NOMO-1 treated with DMSO at 0.1 percent for 48 hours (cell line): Measurements from ENCODE around the gene RHD.
A peak's percentile ranks its signal among the peaks of the same experiment; 100 is the strongest.
"Not testable (repeated sequence)": the region's sequence is repeated elsewhere in the genome, so short reads cannot be mapped to it uniquely, and the experiment has no call there.

Experiments
- DNase-seq: peaks from one replicate; lab custom pipeline; 2025; ENCODE audit not compliant: unreplicated experiment; lab: John Stamatoyannopoulos, UW

The RHD gene

DNA sequence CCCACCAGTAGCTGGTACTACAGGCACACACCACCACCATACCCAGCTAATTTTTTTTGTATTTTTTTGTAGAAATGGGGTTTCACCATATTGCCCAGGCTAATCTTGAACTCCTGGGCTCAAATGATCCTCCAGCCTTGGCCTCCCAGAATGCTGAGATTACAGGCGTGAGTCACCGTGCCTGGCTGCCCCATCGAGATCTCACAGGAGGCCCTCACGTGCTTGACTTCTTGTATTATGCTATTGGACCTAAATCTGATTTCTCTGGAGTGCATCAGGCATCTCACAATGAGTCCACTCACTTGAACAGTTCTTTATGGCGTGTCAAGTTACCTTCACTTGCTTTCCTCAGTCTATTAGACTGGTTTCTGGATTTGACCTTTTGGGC, 15.7 kb upstream of the RHD start:
- no peak for DNase-seq

DNA sequence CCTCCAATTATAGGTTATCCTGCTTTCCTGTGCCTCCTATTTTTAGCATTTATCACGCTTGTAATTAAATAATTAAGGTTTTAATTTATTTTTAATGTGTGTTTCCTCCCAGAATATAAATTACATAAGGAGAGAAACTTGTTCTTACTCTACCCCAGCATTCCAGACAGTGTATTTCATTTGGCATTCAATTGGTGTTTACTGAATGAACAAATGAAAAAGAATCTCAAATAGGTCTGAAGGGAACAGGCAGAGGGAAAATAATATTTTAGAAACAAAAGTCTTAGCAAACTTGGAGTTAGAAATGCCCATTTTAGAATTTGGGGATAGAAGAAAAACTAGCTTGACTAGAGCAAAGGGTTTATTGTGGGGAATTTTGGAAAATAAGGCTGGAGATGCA, 15.1 kb upstream of the RHD start:
- DNase-seq = no peak

DNA sequence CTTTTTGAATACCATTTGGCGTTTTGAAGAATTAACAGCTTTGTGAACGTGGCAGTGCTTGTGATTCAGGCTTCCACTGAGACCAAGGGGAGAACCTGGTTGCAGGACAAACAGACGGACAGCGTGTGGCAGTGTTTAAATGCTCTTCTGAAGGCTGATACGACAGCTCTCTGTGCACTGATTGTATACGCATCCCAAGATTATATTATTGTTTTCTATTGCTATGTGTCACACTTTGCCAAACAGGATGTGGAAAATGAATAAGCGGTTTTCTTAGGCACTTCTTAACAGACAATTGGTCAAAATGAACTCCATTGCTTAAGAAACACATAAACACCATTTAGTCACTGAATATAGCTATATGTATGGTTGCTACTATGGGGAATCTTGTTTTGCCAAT, 12.5 kb upstream of the RHD start:
- DNase-seq = not testable (repeated sequence)

DNA sequence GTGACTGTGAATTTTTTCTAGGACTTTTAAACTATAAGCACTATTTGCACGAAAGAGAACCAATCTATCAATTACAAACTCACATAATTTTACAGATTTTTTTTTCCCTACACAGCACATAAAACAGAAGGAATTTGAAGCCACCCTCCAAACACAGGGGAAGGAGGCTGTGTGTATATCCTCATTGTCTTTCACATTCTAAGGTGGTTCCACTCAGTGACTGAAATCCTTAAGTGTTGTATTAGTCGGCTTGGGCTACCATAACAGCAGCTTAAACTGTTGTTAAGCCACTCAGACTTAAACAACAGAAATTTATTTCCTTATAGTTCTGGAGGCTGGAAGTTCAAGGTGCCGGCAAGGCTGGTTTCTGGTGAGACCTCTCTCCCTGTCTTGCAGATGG, 12.0 kb upstream of the RHD start:
- not testable (repeated sequence) for DNase-seq

DNA sequence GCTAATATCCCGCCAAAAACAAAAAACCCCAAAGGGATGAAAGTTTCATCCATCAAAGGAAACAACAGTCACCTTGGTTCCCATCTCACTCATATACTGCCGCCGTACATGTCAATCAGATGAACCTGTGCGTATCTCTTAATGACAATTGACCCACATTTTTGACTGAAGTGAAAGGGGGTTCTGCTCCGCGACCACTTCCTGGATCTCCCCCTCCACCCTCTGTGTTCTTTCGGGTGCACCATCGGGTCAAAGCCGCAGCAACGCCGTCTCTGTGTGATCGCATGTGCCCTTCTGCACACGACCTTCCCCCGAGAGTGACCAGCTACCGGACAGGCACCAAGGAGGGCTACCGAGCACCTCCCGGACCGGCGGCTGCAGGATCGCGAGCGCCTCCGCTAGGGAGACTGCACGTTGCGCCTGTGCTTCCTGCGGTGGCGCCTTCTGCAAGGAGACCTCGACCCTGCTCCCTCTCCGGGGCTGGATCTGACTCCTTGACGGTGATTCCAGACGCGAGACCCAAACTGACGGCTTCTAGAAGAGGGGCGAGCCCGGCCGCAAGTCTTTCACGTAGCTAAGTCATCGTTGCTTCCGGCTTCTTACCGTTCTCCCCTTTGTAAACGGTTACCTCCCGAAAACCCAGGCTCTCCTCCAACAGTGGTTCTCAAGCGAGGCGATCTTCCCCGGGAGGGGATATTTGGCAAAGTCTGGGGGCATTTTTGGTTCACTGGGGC, 5.6 kb upstream of the RHD start:
- DNase-seq = not testable (repeated sequence)

DNA sequence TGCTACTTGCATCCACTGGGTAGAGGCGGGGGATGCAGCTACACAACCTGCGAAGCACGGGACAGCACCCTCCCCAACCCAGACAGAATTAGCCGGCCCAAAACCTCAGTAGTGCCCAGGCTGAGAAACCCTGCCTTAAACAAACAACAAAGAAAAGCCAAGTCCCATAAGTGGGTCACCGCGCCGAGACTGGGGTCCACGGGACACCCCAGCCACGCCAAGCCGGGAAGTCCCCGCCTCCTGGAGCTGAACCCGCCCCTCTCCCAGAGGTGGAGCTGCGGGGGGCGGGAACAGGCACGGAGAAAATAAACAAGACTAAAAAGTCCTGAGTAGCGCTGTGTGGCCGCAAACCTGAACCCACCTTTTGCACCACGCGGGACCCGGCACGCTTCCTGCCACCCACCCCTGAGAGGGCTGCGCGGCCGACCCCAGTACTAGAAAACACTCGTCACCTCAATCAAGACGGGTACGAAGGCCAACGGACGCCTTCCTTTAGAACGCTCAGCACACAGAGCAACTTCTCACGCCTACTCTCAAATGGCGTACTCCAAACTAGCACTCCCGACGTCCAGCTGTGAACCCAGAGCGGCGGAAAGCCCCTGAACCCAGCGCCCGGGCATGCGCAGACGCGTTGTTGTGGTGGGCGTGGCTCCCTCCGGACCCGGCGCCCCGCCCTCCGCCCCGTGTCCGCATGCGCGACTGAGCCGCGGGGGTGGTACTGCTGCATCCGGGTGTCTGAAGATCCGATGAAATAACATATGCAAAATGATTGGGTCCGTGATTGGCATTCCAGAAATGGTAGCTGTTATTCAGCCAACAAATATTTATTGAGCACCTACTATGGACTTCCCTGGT, 4.8 kb upstream of the RHD start:
- DNase-seq = peak; percentile 35

DNA sequence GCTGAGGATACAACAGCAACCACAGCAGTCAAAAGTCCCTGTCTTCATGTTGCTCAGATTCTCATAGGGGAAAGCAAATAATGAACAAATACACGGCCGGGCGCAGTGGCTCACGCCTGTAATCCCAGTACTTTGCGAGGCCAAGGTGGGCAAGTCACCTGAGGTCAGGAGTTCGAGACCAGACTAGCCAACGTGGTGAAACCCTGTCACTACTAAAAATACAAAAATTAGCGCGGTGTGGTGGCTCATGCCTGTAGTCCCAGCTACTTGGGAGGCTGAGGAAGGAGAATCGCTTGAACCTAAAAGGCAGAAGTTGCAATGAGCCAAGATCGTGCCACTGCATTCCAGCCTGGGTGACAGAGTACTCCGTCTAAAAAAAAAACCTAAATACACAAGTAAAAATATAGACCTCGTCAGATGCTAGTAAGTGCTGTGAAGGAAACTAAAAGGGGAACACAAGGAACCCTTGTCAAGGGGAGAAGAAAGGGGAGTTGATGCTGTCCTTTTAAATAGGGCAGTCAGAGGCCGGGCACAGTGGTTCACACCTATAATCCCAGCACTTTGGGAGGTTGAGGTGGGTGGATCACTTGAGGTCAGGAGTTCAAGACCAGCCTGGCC, 4.1 kb upstream of the RHD start:
- DNase-seq = not testable (repeated sequence)

DNA sequence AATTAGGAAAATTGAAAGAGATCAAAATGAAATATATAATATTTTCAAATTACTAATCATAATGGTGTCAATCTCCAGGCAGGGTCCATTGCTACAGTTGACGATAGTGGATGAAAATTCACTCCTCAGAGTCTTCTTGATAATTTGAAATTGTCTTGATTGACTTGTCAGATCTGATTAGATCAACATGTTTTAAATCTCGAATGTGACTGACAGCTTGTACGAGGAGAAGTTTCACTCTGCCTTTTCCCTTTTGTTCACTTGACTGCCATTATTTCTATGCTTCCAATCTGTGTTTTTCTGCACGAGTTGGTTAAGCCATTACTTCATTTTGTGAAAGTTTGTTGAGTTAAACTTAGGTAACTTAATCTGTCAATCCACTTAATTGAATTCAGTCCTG, 3.3 kb downstream of the RHD start:
- not testable (repeated sequence) for DNase-seq

DNA sequence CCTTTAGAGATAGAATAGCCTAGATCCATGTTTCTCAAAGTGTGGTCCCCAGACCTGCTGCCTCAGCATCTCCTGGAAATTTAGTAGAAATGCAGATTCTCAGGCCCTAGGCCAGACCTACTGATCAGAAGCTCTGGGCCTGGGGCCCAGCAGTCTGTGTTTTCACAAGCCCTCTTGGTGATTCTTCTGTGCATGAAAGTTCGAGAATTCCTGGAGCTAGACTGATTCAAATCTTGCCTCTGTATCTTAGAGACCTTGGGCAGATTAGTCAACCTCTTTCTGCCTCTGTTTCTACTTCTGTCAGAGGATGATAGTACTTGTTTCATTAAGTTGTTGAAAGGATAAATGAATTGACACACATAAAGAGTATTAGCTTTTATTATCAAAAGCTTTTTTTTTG, 5.0 kb downstream of the RHD start:
- not testable (repeated sequence) for DNase-seq

DNA sequence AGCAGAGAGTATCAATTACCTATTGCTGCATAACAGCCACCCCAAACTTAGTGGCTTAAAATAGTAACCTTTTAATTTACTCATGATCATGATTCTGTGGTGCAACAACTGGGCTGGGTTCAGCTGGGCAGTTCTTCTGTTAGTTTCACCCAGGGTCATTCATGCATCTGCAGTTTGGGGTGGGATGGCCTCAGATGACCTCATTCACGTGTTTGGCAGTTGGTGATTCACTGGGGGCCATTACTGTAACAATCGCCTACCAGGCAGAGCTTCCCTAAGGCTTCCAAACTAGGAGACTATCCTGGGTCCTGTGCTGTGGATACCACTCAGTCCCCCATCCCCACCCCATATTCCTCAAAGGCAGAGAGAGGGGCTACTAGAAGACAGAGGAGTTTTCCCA, 6.0 kb downstream of the RHD start:
- peak; percentile 44 for DNase-seq

DNA sequence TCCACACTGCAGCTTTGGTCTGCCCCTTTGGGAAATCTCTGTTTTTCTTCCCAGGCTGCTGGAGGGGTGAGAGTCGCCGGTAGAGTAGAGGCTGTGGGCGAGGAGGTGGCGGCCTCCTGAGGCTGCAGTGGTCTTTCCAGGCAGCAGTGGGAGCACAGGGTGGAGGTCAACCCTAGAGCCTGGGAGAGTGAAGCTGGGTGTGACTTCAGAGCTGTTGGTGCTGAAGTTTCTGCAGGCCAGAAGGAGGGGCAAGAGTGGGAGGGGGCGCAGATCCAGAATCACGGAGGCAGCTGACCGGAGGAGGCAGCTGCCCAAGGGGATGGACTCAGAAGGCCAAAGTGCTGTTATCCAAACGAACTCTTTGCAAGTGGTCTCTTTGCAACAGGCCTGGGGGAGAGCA, 6.5 kb downstream of the RHD start:
- DNase-seq = not testable (repeated sequence)

DNA sequence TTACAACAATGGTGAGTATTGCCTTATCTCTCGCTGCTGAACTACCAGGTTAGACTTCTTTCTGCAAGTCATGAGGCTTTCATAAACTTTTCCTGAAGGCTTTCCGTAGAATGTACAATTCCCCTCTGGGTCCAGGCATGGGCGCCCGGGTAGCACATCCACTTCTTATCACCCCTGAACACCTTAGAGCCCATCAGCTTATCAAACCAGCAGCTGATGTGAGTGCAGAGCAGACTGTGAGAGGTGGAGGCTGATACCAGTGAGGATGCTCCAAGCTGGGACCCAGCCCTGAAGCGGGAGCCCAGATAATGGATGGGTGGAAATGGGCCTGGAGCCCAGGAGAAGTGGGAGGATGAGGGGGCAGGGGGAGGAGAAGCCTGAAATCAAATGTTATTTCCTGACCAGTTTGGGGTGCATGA, 7.4 kb downstream of the RHD start:
- DNase-seq = not testable (repeated sequence)

DNA sequence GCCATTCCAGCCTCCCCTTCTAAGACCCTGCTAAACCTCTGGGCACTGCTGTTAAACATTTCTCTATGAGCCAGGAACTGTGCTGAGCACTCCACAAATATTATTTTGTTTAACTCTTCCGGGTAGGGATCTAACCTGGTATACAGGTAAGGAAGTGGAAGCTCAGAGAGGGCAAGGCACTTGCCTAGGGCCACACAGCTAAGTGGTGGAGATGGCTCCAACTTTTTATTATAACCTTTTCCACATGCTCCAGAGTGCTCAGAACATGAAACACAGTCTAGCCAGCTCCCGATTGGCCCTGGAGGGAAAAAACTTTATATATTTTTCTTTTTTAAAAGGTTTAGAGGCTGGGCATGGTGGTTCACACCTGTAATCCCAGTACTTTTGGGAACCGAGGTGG, 13.6 kb downstream of the RHD start:
- not testable (repeated sequence) for DNase-seq

DNA sequence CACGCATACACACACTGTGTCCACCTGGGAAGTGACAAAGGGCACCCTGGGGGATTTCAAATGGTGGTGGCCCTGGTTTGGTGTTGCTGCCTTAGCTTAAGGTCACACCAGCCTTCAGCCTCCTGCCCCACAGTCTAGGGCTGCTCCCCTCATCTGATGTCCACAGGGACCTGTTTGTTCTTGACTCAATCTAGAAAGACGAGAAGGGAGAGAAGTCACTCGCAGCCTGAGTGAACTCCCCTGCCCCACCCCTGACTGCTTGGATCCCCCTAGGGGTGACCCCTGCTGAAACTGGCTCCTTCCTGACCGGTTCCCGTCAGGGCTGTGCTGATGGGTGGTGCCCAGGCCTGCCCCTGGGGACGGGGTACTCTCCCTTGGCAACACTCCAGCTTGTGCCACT, 14.9 kb downstream of the RHD start:
- DNase-seq = not testable (repeated sequence)

DNA sequence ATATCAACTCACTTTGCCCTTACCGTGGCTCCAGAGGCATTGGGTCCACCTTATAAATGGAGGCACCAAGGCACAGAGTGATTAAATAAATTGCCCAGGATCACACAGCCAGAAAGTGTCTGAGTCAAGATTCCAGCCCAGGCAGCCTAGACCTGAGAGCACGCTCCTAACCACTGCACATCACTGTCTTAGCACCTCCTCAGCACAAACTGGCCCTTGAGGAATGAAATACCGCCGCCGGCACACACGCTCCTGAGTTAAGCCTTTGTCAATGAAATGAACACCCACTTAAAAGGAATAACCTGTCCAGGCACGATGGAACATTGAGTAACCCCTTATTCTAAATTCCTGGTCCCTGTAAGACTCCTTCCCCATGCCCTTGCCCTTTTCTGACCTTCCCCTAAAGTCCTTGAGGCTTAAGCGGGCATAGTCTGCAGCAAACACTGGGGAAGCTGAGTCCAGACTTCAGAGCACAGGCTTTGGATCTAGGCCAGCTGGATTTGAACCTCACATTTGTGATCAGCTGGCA, 16.3 kb downstream of the RHD start:
- not testable (repeated sequence) for DNase-seq

DNA sequence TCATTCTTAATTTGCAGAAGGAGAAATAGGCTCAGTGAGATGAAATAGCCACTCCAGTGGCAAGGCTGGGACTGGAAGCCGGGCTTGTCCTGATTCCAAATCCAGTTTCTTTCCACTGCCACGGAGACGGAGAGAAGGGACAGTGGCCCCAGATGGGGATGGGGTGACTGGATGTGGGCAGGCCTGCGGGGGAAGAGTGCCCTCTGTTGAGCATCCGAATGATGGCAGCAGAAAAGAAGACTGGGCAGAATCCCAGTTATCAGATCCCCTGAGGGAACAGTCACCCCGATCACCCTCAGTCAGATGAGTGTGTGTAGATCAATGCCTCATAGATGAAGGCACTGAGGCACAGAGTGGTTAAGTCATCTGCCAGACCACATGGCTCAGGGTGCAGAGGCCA, 17.7 kb downstream of the RHD start:
- not testable (repeated sequence) for DNase-seq

DNA sequence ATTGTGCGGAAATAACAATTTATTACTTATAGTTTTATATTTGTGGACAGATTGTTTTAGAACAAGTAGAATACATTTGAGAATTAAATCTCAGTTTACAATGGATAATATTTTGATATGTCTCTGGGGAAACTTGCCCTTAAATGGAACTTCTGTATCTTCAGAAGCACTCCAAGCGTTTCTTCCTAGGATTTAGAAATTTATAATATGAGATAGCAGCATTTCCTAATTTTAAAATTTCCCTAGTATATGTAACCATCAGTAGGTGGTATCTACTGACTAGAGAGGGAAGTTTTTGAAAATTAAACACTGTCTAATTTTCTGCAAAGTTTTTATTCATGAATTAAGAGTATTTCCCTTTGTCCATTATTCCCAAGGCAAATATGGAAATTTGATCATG, 21.1 kb downstream of the RHD start:
- DNase-seq = not testable (repeated sequence)

DNA sequence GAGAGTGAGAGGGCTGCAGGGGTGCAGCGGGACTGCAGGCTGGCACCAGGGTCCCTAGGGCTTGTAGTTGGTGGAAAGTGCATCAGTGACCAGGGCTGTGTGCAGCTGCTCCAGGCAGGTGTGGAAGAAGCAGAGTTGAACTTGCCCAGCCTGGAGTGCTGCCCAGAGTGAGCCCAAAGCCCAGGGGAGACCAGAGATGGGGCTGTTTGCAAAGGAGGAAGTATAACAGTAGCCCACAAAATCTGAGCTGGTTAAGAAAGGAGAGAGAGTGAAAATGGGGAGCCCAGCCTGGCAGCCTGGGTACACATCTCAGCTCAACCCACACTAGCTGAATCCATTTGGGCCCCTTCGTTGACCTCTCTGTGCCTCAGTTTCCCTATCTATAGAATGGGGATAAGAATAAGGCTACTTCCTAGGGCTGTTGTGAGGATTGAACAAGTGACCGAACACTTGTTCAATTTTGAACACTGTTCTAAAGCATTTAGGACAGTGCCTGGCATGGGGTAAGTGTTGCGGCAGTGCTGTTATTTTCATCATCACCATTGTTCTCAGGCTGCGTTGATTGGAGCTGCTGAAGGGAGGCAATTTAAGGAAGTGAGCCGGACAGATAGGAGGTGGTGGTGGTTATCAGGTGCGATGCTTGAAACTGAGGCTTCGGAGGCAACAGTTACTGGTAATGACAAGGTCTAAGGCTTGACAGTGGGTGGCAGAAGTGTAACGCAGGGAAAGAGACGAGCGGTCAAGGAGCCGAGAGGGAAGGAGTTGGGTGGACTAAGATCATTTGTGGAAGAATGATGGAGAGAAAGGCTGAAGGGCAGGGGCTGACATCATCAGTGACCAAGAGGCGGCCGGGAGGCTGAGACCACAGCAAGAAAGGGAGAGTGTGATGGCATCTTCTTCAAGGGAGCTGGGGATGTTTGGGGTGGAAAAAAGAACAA, 22.8 kb downstream of the RHD start:
- not testable (repeated sequence) for DNase-seq

DNA sequence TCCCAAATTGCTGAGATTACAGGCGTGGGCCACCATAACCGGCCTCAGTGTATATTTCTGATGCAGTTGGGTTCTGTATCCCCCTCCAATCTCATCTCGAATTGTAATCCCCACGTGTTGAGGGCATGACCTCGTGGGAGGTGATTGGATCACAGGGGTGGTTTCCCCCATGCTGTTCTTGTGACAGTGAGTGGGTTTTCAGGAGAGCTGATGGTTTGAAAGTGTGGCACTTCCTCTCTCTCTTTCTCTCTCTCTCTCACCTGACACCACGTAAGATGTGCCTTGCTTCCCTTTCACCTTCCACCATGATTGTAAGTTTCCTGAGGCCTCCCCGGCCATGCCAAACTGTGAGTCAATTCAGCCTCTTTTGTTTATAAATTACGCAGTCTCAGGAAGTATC, 24.2 kb downstream of the RHD start:
- not testable (repeated sequence) for DNase-seq

DNA sequence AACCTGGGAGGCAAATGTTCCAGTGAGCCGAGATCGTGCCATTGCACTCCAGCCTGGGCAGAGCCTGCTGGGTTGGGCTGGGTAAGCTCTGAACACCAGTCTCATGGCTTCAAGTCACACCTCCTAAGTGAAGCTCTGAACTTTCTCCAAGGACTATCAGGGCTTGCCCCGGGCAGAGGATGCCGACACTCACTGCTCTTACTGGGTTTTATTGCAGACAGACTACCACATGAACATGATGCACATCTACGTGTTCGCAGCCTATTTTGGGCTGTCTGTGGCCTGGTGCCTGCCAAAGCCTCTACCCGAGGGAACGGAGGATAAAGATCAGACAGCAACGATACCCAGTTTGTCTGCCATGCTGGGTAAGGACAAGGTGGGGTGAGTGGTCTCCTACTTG, 28.4 kb downstream of the RHD start:
- not testable (repeated sequence) for DNase-seq
